Dendritic cell treated with granulocyte-macrophage colony-stimulating factor and Interleukin-4, amounts not matched to agents 40 ng/mL and 50 ng/mL, for 4 days (primary cell): Measurements from ENCODE around the gene ZNF362.

Experiments used
- H3K27ac Mint-ChIP-seq: one replicate; pipeline ENCODE4 v1.8.0; 2022; ENCODE audit warnings: mild to moderate bottlenecking, mixed read lengths
- H3K27me3 Mint-ChIP-seq: one replicate; pipeline ENCODE4 v1.8.0; 2022; ENCODE audit warnings: mild to moderate bottlenecking, mixed read lengths
- H3K36me3 Mint-ChIP-seq: one replicate; pipeline ENCODE4 v1.8.0; 2022; ENCODE audit warnings: low read depth, mixed read lengths
- H3K4me1 Mint-ChIP-seq: one replicate; pipeline ENCODE4 v1.8.0; 2022; ENCODE audit warnings: low read depth, mixed read lengths
- H3K4me3 Mint-ChIP-seq: one replicate; pipeline ENCODE4 v1.8.0; 2022; ENCODE audit warnings: mild to moderate bottlenecking, moderate library complexity, mixed read lengths
- H3K9me3 Mint-ChIP-seq: one replicate; pipeline ENCODE4 v1.8.0; 2022; ENCODE audit warnings: mixed read lengths
- intact Hi-C: fragments of 100-400 bp; cut with micrococcal nuclease; formaldehyde crosslinking; loops from one replicate; pipeline ENCODE4 v1.15.0; 2022

Gene ZNF362

DNA sequence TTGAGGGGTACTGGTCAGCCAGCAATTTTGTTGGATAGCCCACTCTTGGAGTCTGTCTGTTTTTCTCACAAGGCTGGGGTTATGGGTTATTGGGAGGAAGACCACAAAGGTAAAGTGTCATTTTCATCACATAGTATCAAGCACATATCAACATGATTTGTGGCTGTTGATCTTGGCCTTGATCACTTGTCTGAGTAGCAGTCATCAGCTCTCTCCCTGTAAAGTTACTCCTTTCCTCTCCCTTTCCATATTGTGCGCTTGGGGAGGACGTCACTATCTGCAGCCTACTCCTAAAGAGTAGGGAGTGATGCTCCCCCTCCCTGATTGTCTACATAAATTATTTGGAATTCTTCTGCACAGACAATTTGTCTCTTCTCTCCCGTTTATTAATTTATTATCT lies 1.8 kb upstream of the ZNF362 start:
- Mint-ChIP-seq H3K9me3 (peaks cover 10% of the 10 kb centered on the region), H3K27ac (no peak overlapping the region), H3K4me3 (no peak overlapping the region), H3K4me1 (peaks cover 33% of the 10 kb centered on the region), H3K27me3 (peaks cover 20% of the 10 kb centered on the region), H3K36me3 (peaks cover 13% of the 10 kb centered on the region)
- intact Hi-C loops = no loop called here

DNA sequence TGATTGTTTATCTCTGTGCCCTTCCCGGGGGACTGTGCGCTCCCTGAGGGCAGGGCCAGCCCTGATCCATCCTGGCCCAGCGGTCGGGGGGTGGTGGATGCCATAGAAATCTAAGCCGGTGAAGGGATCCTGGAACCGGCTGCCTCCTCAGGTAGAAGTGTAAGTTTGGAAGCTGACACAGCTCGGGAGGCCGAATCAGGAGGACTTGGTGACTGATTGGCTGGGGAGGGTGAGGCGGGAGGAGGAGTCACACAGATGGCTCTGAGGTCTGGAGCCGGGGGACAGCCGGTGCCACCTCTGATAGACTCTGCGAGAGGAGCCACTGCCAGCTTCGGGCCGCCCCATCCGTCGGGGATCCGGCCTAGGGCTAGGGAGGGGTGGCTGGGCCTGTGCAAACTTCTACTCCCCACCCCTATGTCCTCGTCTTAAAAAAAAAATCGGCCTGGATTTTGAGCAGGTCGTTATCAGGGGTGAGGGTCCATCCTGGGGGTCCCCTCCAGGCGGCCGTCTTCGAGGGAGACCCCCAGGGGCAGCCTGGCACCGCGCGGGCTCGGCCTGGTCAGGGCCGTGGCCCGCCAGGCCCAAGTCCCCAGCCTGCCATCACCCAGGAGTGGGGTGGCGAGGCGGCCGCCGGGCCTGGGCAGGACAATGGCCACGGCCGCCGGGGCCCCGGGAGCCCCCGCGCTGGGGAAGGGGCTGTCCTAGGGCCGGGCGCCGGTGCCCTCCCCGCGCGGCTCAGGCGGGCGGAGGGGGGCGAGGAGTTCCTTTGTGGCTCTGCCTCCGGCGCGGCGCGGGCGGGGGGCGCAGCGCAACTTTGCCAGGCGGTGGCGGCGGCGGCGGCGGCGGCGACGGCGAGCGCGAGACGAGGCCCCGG lies 708 bp upstream of the ZNF362 start:
- Mint-ChIP-seq H3K27ac (peak overlapping the region; percentile 81), H3K27me3 (peaks cover 18% of the 10 kb centered on the region), H3K4me3 (peak overlapping the region; percentile 69), H3K9me3 (peaks cover 10% of the 10 kb centered on the region), H3K4me1 (peaks cover 41% of the 10 kb centered on the region), H3K36me3 (peaks cover 23% of the 10 kb centered on the region)
- intact Hi-C loops = no loop called here

DNA sequence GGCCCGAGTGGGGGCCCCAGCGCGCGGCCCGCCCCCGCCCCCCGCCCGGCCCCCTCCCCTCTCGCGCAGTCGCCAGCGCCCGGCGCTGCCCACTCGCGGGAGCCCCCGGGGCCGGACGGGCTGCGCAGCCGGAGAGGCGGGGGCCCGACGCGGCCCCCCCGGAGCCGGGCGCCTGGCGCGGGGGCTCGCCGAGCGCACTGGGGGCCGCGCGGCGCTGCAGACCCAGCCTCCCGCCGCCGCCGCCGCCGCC lies 146 bp upstream of the ZNF362 start:
- H3K27ac Mint-ChIP-seq = no peak overlapping the region
- H3K4me3 Mint-ChIP-seq = peak overlapping the region; percentile 54

DNA sequence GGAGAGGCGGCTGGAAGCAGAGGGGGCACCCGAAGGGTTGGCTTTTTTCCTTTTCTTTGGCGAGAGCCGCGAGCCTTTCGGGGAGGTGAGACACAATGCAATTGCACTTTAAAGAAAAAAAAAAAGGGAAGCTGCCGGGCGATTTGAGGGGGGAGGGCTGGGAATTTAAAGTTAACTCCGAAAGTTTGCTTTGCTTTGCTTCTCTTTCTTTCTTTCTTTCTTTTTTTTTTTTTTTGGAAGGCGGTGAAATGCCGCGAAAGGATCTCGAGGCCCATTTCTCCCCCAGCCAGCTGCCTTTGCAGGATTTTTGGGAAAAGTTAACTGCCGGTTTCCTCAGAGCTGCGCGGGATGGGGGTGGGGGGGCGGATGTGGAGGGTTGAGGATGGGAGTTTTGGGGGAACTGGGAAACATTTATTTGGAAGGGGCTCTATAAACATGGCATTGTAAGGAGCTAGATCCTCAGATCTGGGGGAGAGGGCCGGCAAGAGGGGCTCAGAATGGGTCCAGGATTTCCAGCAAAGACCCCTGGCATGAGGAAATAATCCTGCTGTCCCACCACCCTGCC lies 997 bp downstream of the ZNF362 start:
- no peaks in the 10 kb centered on the region for H3K9me3 Mint-ChIP-seq
- peaks cover 8% of the 10 kb centered on the region for H3K27me3 Mint-ChIP-seq
- peak overlapping the region; percentile 100 for H3K27ac Mint-ChIP-seq
- H3K4me3 Mint-ChIP-seq = peak overlapping the region; percentile 98
- intact Hi-C loops = no loop called here
- peaks cover 26% of the 10 kb centered on the region for H3K36me3 Mint-ChIP-seq
- peaks cover 49% of the 10 kb centered on the region for H3K4me1 Mint-ChIP-seq

More for the DNA sequence above, 146 bp upstream of the ZNF362 start:
- Mint-ChIP-seq H3K36me3 (peaks cover 23% of the 10 kb centered on the region), H3K9me3 (peaks cover 9% of the 10 kb centered on the region), H3K27me3 (peaks cover 15% of the 10 kb centered on the region), H3K4me1 (peaks cover 41% of the 10 kb centered on the region)
- intact Hi-C loops = no loop called here

DNA sequence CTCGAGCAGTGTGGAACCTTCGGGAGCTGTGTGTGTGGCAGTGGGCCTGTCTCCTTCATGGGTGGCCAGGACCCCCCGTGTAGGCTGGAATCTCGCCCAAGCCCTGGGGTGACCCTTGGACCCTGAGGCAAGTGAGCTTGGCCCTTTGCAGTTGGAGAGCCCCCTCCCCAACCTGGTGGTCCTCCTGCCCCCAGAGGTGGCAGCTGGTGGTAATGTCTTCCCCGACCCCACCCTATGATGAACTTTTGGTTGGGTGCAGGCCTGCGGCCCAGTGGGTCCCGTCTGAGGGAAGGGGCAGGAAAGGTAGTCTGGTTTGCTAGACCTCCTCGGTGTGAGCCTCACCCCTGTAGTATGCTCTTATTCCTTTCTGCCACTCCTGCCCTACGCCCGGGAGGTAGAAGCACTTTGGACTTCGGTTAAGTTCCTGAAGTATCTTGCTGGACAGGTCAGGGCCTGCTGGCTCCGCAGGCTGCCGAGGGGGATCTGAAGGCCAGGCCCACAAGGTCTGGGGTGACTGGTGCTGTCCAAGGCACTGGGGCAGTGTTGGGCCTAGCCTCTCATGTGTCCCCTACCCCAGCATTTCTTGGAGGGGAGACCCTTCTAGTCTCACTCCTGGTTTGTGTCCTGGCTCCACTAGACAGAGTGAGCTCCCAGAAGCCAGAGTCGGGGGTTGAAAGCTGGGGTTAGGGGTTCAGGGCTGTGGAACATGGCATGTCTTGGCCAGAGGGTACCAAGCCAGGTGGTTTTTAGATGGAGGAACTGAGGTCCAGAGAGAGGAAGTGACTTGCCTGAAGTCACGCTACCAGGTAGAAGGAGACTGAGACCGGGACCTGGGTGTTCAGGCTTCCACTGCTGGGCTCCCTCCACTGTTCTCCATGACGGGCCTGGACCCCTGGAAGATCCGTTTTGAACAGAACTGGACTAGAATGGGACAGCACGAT lies 1.8 kb downstream of the ZNF362 start:
- peaks cover 49% of the 10 kb centered on the region for H3K4me1 Mint-ChIP-seq
- H3K27ac Mint-ChIP-seq = peak overlapping the region; percentile 100
- intact Hi-C loops = no loop called here
- H3K9me3 Mint-ChIP-seq = no peaks in the 10 kb centered on the region
- peaks cover 3% of the 10 kb centered on the region for H3K27me3 Mint-ChIP-seq
- H3K4me3 Mint-ChIP-seq = peak overlapping the region; percentile 98
- H3K36me3 Mint-ChIP-seq = peaks cover 33% of the 10 kb centered on the region

- intact Hi-C loops = no loop called here
- H3K27ac Mint-ChIP-seq = no peak overlapping the region
- no peak overlapping the region for H3K4me3 Mint-ChIP-seq
- H3K4me1 Mint-ChIP-seq = peaks cover 49% of the 10 kb centered on the region
- no peaks in the 10 kb centered on the region for H3K9me3 Mint-ChIP-seq
- peaks cover 33% of the 10 kb centered on the region for H3K36me3 Mint-ChIP-seq
- peaks cover 3% of the 10 kb centered on the region for H3K27me3 Mint-ChIP-seq
These were observed 2.5 kb downstream of the ZNF362 start for GRCh38 chr1:33258788-33259274.

GRCh38 chr1:33259879-33260278 lies 3.6 kb downstream of the ZNF362 start:
- H3K27me3 Mint-ChIP-seq = no peaks in the 10 kb centered on the region
- H3K27ac Mint-ChIP-seq = no peak overlapping the region
- no peaks in the 10 kb centered on the region for H3K9me3 Mint-ChIP-seq
- H3K4me3 Mint-ChIP-seq = no peak overlapping the region
- H3K4me1 Mint-ChIP-seq = peaks cover 45% of the 10 kb centered on the region
- H3K36me3 Mint-ChIP-seq = peaks cover 33% of the 10 kb centered on the region
- intact Hi-C loops = no loop called here

GRCh38 chr1:33260439-33260838 lies 4.1 kb downstream of the ZNF362 start:
- intact Hi-C loops = no loop called here
- peaks cover 39% of the 10 kb centered on the region for H3K4me1 Mint-ChIP-seq
- H3K4me3 Mint-ChIP-seq = no peak overlapping the region
- H3K27ac Mint-ChIP-seq = no peak overlapping the region
- H3K9me3 Mint-ChIP-seq = no peaks in the 10 kb centered on the region
- peaks cover 33% of the 10 kb centered on the region for H3K36me3 Mint-ChIP-seq
- H3K27me3 Mint-ChIP-seq = no peaks in the 10 kb centered on the region

DNA sequence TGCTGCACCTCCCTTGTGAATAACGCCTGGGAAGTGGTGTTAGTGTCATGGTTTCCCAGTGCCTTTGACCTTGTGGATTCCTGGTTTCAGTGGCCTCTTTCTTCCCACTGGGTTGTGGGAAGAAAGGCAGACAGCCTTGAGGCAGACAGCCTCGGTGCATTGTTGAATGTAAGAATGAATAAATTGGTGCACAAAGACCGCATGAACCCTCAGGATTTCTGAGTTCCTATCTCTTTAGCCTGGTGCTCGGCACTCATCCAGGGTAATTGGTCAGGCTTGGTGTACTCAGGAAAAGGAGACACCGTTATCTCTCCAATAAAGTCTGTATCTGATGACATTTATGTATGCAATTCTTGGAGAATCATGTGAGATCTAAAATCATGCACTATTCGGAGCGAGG lies 5.1 kb downstream of the ZNF362 start:
- Mint-ChIP-seq H3K27me3 (no peaks in the 10 kb centered on the region), H3K36me3 (peaks cover 42% of the 10 kb centered on the region), H3K27ac (no peak overlapping the region), H3K4me1 (peaks cover 47% of the 10 kb centered on the region), H3K9me3 (no peaks in the 10 kb centered on the region), H3K4me3 (no peak overlapping the region)
- intact Hi-C loops = no loop called here

- no peak overlapping the region for H3K27ac Mint-ChIP-seq
- no peak overlapping the region for H3K4me3 Mint-ChIP-seq
- no peaks in the 10 kb centered on the region for H3K27me3 Mint-ChIP-seq
- H3K9me3 Mint-ChIP-seq = no peaks in the 10 kb centered on the region
- peaks cover 40% of the 10 kb centered on the region for H3K4me1 Mint-ChIP-seq
- intact Hi-C loops = no loop called here
- peaks cover 53% of the 10 kb centered on the region for H3K36me3 Mint-ChIP-seq
These were observed 7.7 kb downstream of the ZNF362 start for GRCh38 chr1:33263890-33264504.

- Mint-ChIP-seq H3K27me3 (no peaks in the 10 kb centered on the region), H3K36me3 (peaks cover 56% of the 10 kb centered on the region), H3K9me3 (no peaks in the 10 kb centered on the region), H3K4me1 (peaks cover 24% of the 10 kb centered on the region), H3K4me3 (no peak overlapping the region), H3K27ac (no peak overlapping the region)
- intact Hi-C loops = no loop called here
These were observed 9.7 kb downstream of the ZNF362 start for GRCh38 chr1:33265780-33266605.

GRCh38 chr1:33266766-33267165 lies 10.5 kb downstream of the ZNF362 start:
- H3K36me3 Mint-ChIP-seq = peaks cover 64% of the 10 kb centered on the region
- H3K4me3 Mint-ChIP-seq = no peak overlapping the region
- no peaks in the 10 kb centered on the region for H3K27me3 Mint-ChIP-seq
- H3K9me3 Mint-ChIP-seq = no peaks in the 10 kb centered on the region
- H3K27ac Mint-ChIP-seq = no peak overlapping the region
- intact Hi-C loops = no loop called here
- peaks cover 22% of the 10 kb centered on the region for H3K4me1 Mint-ChIP-seq
